Measurements from ENCODE around the gene ARRDC3.
"Not testable (repeated sequence)": the region's sequence is repeated elsewhere in the genome, so short reads cannot be mapped to it uniquely, and the experiment has no call there.

ARRDC3 gene, protein sequence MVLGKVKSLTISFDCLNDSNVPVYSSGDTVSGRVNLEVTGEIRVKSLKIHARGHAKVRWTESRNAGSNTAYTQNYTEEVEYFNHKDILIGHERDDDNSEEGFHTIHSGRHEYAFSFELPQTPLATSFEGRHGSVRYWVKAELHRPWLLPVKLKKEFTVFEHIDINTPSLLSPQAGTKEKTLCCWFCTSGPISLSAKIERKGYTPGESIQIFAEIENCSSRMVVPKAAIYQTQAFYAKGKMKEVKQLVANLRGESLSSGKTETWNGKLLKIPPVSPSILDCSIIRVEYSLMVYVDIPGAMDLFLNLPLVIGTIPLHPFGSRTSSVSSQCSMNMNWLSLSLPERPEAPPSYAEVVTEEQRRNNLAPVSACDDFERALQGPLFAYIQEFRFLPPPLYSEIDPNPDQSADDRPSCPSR

GRCh38 chr5:91383027-91383955 lies at the start of gene ARRDC3:
TSS of gene ARRDC3 (minus strand) at chr5:91383317. CDS start at chr5:91383092, 225 bp downstream.
- peak; percentile 97 for DNase-seq

DNA sequence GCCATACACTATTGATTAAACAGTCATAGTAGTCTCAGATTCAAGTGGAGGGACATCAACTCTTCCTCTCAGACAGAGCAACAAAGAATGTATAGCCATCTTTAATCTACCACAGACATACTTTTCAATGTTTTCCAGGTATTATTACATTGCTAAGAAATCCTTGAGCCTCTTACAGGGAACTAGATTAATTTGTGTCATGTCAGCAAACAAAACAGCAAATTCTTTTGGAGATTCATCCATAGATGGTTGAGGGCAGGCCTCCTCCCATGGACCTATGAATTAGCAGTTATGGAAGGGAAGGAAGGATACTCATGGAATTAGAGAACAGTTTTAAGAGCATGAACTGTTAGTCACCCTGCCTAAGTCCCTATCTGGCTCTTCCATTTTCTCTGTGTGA lies 47.8 kb upstream of the ARRDC3 start:
- no peak for DNase-seq

DNA sequence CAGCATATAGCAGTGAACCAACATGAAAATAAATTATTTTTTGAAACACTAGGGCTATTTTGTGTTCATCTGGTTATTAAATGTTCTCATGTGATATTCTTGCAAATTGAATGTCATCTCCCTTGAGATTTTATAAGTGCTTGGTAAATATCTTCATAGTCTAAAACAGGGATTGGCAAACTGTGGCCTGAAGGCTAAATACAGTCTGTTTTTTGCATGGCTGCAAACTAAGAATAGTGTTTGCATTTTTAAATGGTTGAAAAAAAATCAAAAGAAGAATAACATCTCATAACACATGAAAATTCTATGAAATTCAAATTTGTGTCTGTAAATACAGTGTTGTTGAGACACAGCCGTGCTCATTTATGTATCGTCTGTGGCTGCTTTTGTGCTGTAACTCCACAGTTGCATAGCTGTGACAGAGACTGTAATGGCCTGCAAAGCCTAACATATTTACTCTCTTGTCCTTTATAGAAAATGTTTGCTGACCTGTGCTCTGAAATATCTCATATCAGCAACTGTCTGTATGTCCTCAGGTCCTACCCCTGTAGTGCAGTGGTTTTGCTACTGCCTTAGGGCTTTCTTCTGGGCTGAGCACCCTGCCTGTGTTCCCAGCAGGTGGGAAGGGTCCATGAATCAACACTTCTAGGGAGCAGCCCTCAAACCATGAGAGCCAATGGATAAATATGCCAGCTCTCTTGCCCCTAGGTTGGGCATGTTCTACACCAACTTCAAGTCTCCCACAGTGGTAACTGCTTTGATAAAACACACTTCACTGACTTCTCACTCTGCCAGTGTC lies 41.7 kb upstream of the ARRDC3 start:
- peak; percentile 53 for DNase-seq

- no peak for DNase-seq
Measured at GRCh38 chr5:91423871-91424270, 40.8 kb upstream of the ARRDC3 start.

DNA sequence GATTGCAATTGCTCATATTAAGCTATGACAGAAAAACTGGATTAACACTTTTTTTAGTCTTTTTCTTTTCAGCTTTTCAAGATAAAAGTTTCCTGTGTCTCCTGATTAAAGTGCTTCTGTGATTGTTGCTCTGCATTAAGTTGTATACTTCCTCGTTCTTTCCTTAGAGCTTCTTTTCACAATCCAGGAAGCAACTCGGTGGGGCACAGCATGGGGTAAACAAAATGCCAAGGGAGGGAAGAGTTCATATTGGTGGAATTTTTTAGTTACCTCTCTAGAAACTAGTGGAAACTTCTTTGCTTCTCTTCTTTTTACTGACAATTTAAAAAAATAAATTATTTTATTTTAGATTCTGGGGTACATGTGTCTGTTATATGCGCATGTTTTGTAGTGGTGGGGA lies 37.8 kb upstream of the ARRDC3 start:
- DNase-seq = no peak

GRCh38 chr5:91419571-91420537 lies 36.7 kb upstream of the ARRDC3 start:
- peak; percentile 25 for DNase-seq

DNA sequence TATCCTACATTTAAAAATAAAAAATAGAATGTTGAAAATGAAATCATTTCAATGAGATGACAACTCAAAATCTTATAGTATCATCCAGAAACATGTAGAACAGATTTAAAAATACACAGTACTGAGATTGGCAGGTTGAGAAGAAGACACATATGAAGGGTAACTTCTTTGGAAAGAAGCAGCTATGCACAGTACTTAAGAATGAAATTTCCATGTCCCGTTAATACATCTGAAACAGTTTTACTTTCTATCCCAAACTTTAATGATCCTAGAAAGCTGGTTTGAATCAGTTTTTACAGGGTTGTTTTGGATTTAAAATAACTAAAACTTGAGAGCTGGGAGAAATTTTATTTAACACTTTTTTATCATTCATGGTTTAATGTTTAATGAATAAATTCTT lies 36.0 kb upstream of the ARRDC3 start:
- no peak for DNase-seq

- DNase-seq = no peak
Measured at GRCh38 chr5:91418158-91418557, 35.0 kb upstream of the ARRDC3 start.

GRCh38 chr5:91417219-91417618 lies 34.1 kb upstream of the ARRDC3 start:
- no peak for DNase-seq

DNA sequence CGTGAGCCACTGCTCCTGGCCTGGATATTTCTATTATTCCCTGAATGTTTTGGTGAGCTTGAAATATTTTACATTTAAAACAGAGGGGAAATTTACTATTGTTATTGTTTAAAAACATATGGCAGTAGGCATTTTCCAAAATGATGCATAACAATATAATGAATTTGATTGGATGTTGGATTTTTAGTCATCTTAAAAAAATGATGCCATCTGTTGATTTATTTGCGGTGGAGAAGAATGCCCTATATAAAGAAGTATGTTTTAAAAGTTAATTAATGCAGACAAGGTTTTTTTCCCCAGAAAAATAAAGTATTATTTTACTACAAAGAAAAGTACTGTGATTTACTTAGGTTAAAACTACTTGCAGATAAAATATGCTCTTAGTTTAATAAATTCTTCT lies 33.4 kb upstream of the ARRDC3 start:
- DNase-seq = no peak

GRCh38 chr5:91409304-91409703 lies 26.2 kb upstream of the ARRDC3 start:
- no peak for DNase-seq

DNA sequence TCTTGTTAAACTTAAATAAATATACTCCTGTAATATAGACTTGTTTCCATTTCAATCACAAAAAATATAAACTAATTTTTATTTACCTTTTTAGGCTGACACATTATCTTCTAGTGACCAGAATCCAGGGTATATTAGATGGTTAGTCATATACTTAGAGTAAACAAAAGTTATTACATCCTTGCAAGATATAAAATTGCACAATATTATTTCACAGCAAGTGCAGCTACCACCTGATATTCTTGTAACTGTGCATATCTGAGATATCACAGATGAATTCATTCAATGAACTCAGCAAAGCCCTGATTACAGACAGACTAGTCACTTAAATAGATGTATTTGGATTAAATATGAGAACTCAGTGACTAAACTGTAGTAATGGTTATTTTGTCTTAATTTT lies 25.6 kb upstream of the ARRDC3 start:
- DNase-seq = no peak

DNA sequence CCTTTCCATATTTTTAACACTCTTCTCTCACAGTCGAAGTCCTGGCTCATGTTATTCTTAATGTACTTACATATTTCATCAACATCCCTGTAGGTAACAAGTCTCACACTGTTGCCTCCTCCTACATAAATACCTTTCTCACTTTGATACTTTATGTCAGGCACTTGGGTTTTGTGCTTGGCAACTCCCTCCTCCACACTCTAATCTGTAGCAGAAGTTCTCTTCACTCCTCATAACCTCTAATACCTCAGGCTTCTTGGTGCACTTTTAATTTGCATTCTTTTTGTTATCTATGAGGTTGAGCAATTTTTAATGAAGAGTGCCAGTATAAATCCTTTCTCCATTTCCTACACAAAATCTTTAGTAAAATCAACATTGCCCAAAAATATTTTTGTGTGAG lies 24.1 kb upstream of the ARRDC3 start:
- DNase-seq = no peak

DNA sequence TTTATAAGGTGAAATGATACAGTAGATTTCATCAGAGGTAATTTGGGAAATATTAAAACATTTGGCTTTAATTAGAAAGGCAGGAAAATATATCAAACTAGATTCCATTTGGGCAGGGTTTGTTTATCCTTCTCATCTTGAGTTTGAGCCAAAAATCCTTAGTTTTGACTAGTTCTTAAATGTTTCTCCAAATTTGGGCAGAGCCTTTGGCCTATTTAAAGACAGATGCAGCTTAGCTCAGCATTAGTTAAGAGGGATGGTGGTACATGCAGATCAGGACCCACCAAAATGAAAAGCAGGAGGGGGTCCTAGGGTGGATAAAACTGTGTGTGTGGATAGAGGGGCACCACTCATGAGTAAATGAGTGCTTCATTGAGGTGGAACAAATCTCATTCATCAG lies 20.3 kb upstream of the ARRDC3 start:
- DNase-seq = no peak

DNA sequence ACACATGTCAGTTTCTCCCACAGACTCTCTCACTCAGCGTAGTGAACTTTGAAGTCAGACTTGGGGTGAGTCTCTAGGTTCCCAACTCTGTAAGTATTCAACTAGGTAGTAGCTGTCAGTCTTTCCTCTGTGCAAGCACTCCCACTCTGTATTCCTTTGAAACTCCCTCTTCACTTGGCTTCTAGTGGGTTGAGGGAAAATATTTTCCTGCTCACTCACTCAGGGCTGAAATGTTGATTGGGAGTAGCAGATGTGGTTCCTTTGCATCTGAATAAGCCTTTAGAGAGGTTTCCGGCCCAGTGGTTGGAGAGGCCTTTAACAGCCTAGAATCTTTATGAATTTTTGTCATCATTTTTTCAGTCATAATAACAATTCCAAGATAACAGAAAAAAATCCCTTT lies 18.1 kb upstream of the ARRDC3 start:
- no peak for DNase-seq

- no peak for DNase-seq
Measured at GRCh38 chr5:91397791-91398190, 14.7 kb upstream of the ARRDC3 start.

DNA sequence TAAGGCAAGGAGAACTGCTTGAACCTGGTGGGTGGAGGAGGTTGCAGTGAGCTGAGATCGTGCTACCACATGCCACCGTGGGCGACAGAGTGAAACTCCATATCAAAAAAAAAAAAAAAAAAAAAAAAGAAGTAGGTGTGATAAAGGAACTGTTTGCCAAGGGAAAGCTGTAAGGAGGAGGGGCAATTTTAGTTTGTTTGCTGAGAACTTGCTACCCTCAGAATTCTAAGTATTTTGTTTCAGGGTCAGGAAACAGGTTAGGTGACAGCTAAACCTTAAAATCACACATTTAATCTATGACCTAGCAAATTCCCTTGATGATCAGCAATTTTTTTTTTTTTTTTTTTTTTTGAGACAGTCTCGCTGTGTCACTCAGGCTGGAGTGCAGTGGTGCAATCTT lies 7.2 kb upstream of the ARRDC3 start:
- DNase-seq = no peak

- not testable (repeated sequence) for DNase-seq
Measured at GRCh38 chr5:91389555-91389954, 6.4 kb upstream of the ARRDC3 start.

GRCh38 chr5:91388362-91388761 lies 5.2 kb upstream of the ARRDC3 start:
- no peak for DNase-seq

DNA sequence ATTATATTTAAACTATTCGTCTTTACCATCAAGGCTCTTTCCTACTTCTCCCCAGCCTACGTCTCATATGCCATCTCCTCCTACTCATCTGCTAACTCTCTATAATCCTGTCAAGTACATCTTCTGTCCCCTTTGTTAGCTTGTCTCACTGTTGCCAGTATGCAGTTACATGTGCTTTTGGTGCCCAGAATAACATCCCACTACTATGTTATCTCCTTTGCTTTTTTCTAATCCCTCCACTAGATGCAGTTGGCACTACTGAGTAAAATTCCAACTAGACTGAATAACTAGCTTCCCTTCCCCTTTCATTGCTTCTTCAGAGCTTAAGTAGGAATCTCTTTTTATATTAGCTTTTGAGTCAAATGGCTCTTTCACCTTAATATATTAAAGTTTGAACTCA lies 3.0 kb upstream of the ARRDC3 start:
- DNase-seq = no peak

GRCh38 chr5:91385596-91385995 lies 2.5 kb upstream of the ARRDC3 start:
- not testable (repeated sequence) for DNase-seq

Measured in NCI-H345 (cell line).